ENCODE data around the gene OCA2.

Gene OCA2

DNA sequence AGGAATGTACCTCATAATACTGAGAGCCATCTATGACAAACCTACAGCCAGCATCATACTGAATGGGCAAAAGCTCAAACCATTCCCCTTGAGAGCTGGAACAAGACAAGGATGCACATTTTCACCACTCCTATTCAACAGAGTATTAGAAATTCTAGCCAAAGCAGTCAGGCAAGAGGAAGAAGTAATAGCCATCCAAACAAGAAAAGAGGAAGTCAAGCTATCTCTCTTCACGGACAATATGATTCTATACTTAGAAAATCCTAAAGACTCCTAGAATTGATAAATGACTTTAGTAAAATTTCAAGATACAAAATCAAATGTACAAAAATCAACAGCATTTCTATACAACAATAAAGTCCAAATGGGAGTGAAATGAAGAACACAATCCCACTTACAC lies 30.2 kb downstream of the OCA2 start:
- Histone ChIP-seq H3K9ac (ENCODE audit: low read length) (no peak overlapping the region), H3K36me3 (ENCODE audit: low read length) (no peaks in the 10 kb centered on the region), H3K27me3 (ENCODE audit: low read length) (no peaks in the 10 kb centered on the region), H2AFZ (ENCODE audit: low read depth, low read length, severe bottlenecking) (no peak overlapping the region), H3K9me3 (ENCODE audit: insufficient read depth, low read length) (no peaks in the 10 kb centered on the region), H3K9me2 (replicated peaks; ENCODE audit: insufficient read depth, low read length) (no peaks in the 10 kb centered on the region), H4K20me1 (ENCODE audit: low read depth, low read length) (no peaks in the 10 kb centered on the region), H3K27ac (ENCODE audit: low read depth, low read length) (no peak overlapping the region), H3F3A (ENCODE audit: insufficient read depth) (no peaks in the 10 kb centered on the region), H3K4me2 (ENCODE audit: low read depth, low read length, poor library complexity, severe bottlenecking) (no peak overlapping the region), H3K4me3 (ENCODE audit: insufficient read depth, low read length, poor library complexity, severe bottlenecking) (no peak overlapping the region), H3K79me2 (ENCODE audit: insufficient read depth, low read length) (no peaks in the 10 kb centered on the region)
- TF ChIP-seq EZH2phosphoT487 (conservative IDR thresholded peaks at IDR 0.05; ENCODE audit: low read length): no peak
- TF ChIP-seq, protein P1, sequence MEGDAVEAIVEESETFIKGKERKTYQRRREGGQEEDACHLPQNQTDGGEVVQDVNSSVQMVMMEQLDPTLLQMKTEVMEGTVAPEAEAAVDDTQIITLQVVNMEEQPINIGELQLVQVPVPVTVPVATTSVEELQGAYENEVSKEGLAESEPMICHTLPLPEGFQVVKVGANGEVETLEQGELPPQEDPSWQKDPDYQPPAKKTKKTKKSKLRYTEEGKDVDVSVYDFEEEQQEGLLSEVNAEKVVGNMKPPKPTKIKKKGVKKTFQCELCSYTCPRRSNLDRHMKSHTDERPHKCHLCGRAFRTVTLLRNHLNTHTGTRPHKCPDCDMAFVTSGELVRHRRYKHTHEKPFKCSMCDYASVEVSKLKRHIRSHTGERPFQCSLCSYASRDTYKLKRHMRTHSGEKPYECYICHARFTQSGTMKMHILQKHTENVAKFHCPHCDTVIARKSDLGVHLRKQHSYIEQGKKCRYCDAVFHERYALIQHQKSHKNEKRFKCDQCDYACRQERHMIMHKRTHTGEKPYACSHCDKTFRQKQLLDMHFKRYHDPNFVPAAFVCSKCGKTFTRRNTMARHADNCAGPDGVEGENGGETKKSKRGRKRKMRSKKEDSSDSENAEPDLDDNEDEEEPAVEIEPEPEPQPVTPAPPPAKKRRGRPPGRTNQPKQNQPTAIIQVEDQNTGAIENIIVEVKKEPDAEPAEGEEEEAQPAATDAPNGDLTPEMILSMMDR (IDR thresholded peaks at IDR 0.05; ENCODE audit: insufficient read depth, low read length, poor library complexity, severe bottlenecking): no peak

DNA sequence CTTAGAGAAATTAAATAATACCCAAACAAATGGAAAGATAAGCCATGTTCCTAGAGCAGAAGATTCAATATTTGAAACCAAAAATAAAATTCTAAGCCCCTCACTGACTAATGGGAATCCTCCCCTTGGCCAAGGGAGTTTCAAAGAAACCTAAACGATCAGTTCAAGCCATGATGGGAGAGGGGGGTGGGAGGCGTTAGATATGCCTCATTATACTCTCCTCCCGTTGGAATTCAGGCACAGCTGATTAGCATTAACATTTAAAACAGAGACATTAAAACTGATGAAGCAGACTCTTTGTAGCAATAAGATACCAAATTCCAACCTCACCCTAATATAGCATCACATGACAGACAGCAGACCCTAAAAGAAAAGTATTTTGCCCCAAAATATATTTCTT lies 32.9 kb downstream of the OCA2 start:
- Histone ChIP-seq H3K36me3 (ENCODE audit: low read length) (no peaks in the 10 kb centered on the region), H3K9me2 (replicated peaks; ENCODE audit: insufficient read depth, low read length) (no peaks in the 10 kb centered on the region), H3K27me3 (ENCODE audit: low read length) (no peaks in the 10 kb centered on the region), H3K9me3 (ENCODE audit: insufficient read depth, low read length) (no peaks in the 10 kb centered on the region), H3K4me2 (ENCODE audit: low read depth, low read length, poor library complexity, severe bottlenecking) (no peak overlapping the region), H3K27ac (ENCODE audit: low read depth, low read length) (no peak overlapping the region), H4K20me1 (ENCODE audit: low read depth, low read length) (no peaks in the 10 kb centered on the region), H3K4me3 (ENCODE audit: insufficient read depth, low read length, poor library complexity, severe bottlenecking) (no peak overlapping the region), H2AFZ (ENCODE audit: low read depth, low read length, severe bottlenecking) (no peak overlapping the region), H3K9ac (ENCODE audit: low read length) (no peak overlapping the region), H3K79me2 (ENCODE audit: insufficient read depth, low read length) (no peaks in the 10 kb centered on the region), H3F3A (ENCODE audit: insufficient read depth) (no peaks in the 10 kb centered on the region)
- TF ChIP-seq, protein P1 (IDR thresholded peaks at IDR 0.05; ENCODE audit: insufficient read depth, low read length, poor library complexity, severe bottlenecking): no peak
- TF ChIP-seq EZH2phosphoT487 (conservative IDR thresholded peaks at IDR 0.05; ENCODE audit: low read length): no peak

DNA sequence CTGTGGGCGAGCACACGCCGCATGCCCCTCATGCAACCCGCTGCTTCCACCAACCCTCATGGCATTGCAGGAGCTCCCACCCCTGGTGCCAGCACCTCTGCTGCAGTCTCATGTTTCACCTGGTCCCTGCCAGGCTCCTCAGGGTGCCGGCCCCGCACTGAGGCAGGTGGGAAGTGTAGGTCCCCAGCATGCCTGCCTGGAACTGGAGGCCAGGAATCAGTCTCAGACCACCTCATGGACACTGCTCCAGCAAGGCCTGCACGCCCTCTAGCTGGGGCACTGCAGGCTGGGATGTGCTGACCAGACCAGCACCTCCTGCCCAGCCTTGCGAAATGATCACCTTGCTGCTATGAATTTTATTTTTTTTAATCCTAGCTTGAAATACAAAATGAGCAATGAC lies 39.1 kb downstream of the OCA2 start:
- no peak overlapping the region for H3K4me2 ChIP-seq (ENCODE audit: low read depth, low read length, poor library complexity, severe bottlenecking)
- no peaks in the 10 kb centered on the region for H4K20me1 ChIP-seq (ENCODE audit: low read depth, low read length)
- H3K27ac ChIP-seq (ENCODE audit: low read depth, low read length): no peak overlapping the region
- H2AFZ ChIP-seq (ENCODE audit: low read depth, low read length, severe bottlenecking): no peak overlapping the region
- H3K79me2 ChIP-seq (ENCODE audit: insufficient read depth, low read length): no peaks in the 10 kb centered on the region
- H3K27me3 ChIP-seq (ENCODE audit: low read length): no peaks in the 10 kb centered on the region
- H3F3A ChIP-seq (ENCODE audit: insufficient read depth): no peaks in the 10 kb centered on the region
- H3K9me3 ChIP-seq (ENCODE audit: insufficient read depth, low read length): no peaks in the 10 kb centered on the region
- TF ChIP-seq EZH2phosphoT487 (conservative IDR thresholded peaks at IDR 0.05; ENCODE audit: low read length): no peak
- TF ChIP-seq, protein P1 (IDR thresholded peaks at IDR 0.05; ENCODE audit: insufficient read depth, low read length, poor library complexity, severe bottlenecking): no peak
- H3K36me3 ChIP-seq (ENCODE audit: low read length): no peaks in the 10 kb centered on the region
- H3K4me3 ChIP-seq (ENCODE audit: insufficient read depth, low read length, poor library complexity, severe bottlenecking): no peak overlapping the region
- H3K9me2 ChIP-seq (replicated peaks; ENCODE audit: insufficient read depth, low read length): no peaks in the 10 kb centered on the region
- no peak overlapping the region for H3K9ac ChIP-seq (ENCODE audit: low read length)
